HG02840 (cell line): Measurements from ENCODE around the gene ZNF683.

Experiments used
- ATAC-seq: cut with Tn5 transposase; IDR thresholded peaks from one replicate; pipeline ENCODE4 v1.9.1; 2021; ENCODE audit warnings: mild to moderate bottlenecking, moderate library complexity, moderate number of reproducible peaks; ENCODE audit not compliant: unreplicated experiment, low FRiP score

Gene ZNF683

DNA sequence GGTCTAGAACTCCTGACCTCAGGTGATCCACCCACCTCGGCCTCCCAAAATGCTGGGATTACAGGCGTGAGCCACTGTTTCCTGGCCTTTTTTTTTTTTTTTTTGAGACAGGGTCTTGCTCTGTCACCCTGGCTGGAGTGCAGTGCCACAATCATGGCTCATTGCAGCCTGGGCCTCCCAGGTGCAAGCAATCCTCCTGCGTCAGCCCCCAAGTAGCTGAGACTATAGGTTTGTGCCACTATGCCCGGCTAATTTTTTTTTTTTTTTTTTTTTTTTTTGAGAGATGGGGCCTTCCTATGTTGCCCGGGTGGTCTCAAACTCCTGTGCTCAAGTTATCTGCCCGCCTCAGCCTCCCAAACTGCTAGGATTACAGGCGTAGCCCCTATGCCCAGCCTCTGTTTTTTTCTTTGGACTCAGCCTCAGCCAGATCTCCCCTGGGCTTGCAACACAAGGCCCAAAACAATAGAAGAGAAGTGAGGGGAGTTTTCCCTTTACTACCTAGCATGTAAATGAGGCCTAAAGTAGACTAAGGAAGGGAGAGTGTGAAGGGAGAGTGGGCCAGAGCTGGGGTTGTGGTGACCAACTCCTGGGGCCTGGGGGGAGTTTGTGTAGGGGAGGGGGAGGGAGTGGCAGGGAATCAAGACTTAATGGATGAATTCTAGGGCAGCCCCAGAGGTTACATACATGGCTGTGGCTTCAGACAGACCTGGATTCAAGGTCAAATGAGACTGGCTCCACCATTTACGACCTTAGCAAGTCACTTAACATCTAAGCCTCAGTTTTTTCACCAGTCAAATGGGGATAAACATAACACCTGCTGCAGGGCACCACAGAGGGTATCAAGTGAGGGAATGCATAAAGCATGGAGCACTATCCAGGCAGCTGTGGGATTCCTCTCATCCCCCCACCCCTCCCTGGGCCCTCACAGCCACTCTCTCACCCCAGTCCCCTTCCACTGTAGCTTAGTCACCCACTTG is 56.4 kb downstream of the ZNF683 start:
- no peak for ATAC-seq

DNA sequence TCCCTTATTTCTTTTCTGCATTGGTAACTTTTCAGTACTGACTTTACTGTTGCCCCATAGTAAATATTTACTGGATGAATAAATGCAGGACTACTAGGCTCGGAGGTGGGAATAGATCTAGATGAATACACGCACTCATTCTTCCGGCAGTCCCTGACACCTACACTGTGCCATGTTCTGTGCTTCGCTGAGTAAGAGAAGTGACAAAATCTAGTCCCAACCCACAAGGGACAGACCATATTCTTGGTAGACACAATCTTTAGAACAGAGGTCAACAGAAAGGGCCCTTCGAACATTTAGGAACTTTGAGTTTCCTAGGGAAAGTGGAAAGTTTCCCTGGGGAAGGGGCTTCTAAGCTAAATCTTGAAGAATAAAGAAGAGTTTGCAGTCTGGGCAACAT is 58.0 kb downstream of the ZNF683 start:
- no peak for ATAC-seq
